ENCODE results near the gene RFPL4A.

Gene RFPL4A

DNA sequence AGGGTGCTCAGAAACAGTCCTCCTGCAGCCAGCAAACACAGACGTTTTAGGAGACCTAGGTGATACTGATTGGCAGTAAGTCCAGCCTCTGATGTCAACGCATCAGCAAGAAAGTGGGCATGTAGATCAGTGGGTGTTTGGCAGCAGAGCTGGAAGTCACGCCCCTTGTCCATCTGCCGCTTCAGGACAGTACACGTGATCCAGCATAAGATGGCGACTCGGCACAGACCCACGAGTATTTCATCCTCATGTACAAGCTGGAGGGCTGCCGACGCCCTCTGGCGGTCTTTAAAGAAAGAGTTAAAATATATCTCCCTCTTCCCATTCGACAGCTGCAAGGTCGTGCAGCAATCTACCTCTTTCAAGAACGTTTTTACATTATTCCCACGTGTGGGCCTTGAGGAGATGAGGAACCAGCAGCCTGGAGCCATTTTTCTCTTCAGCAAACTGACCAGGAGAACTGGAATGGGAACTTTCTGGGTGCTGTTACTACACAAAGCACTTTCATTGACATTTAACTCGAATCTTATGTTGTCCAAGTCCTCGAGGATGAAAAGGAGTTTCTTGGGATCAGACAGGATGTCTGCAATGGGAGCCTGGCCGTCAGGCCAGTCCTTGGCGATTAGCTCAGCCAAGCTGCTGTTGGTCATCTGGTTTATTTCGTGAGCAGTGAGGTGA lies 50.6 kb downstream of the RFPL4A start:
- Histone ChIP-seq H3K27me3 (ENCODE audit: insufficient read depth, low read length) (no peaks in the 10 kb centered on the region), H3K4me3 (ENCODE audit: low read length) (no peak overlapping the region), H3K4me1 (ENCODE audit: insufficient read depth, low read length) (no peaks in the 10 kb centered on the region), H3K36me3 (ENCODE audit: insufficient read depth, low read length) (no peaks in the 10 kb centered on the region), H3K9me3 (ENCODE audit: insufficient read depth, low read depth, low read length) (peaks cover 93% of the 10 kb centered on the region), H3K27ac (ENCODE audit: low read depth, low read length) (no peak overlapping the region), H3K9ac (ENCODE audit: low read depth, low read length) (no peak overlapping the region)
- 54% methylated on average over 20 of the region's 20 CpGs for WGBS

DNA sequence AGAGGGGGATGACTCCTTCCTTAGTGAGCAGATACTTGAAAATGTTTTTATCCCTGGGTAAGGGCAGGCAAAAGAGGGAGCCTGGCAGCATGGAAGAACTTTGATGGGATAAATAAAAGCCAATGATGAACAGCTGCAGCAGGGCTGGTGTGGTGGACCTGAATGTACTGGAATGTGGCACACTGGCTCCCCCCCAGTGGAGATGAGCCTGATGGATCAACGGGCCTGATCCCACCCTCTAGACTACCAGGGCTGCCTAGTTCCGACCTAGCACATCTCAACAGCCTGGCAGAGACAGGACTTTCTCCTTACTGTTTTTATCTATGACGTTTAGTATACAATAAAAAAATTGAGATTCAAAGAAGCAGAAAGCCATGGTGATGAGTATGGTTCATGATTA lies 52.4 kb downstream of the RFPL4A start:
- peaks cover 94% of the 10 kb centered on the region for H3K9me3 ChIP-seq (ENCODE audit: insufficient read depth, low read depth, low read length)
- WGBS, result 73% methylated on average over 2 of the region's 3 CpGs

DNA sequence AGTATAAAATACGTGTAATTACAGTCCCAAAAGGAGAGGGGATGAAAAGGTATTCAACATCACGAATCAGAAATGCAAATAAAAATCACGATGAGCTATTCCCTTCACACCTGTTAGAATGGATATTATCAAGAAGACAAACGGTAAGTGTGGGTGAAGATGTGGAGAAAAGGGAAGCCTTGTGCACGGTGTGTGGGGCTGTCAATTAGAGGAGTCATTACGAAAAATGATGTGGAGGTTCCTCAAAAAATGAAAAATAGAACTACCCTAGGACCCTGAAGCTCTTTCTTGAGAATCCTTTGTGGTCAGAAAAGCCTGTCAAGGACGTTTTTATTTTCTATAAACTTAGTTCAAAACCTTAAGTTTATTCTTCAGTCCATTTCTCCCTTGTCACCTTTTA lies 53.6 kb downstream of the RFPL4A start:
- H3K27ac ChIP-seq (ENCODE audit: low read depth, low read length), result no peak overlapping the region
- peaks cover 93% of the 10 kb centered on the region for H3K9me3 ChIP-seq (ENCODE audit: insufficient read depth, low read depth, low read length)
- no peaks in the 10 kb centered on the region for H3K4me1 ChIP-seq (ENCODE audit: insufficient read depth, low read length)
- no peak overlapping the region for H3K4me3 ChIP-seq (ENCODE audit: low read length)
- no peaks in the 10 kb centered on the region for H3K36me3 ChIP-seq (ENCODE audit: insufficient read depth, low read length)
- no peaks in the 10 kb centered on the region for H3K27me3 ChIP-seq (ENCODE audit: insufficient read depth, low read length)
- whole genome bisulfite sequencing, result 55% methylated on average over 6 of the region's 7 CpGs
- no peak overlapping the region for H3K9ac ChIP-seq (ENCODE audit: low read depth, low read length)

More for the DNA sequence above, 52.4 kb downstream of the RFPL4A start:
- no peaks in the 10 kb centered on the region for H3K4me1 ChIP-seq (ENCODE audit: insufficient read depth, low read length)
- H3K4me3 ChIP-seq (ENCODE audit: low read length), result no peak overlapping the region
- H3K27me3 ChIP-seq (ENCODE audit: insufficient read depth, low read length), result no peaks in the 10 kb centered on the region
- H3K27ac ChIP-seq (ENCODE audit: low read depth, low read length), result no peak overlapping the region
- no peak overlapping the region for H3K9ac ChIP-seq (ENCODE audit: low read depth, low read length)
- no peaks in the 10 kb centered on the region for H3K36me3 ChIP-seq (ENCODE audit: insufficient read depth, low read length)
